Smooth muscle cell (in vitro differentiated cells): ENCODE measurements around the gene FAM83C. TPM values are rescaled to one million over a fixed set of nuclear protein-coding genes. Genes with fewer than 3 reads are reported as not detected.
A peak's percentile ranks its signal among the peaks of the same experiment; 100 is the strongest.

ENCODE experiments used
- DNase-seq: peaks from one replicate; lab custom pipeline; 2025; ENCODE audit not compliant: unreplicated experiment; lab: John Stamatoyannopoulos, UW
- H2AFZ ChIP-seq: fragments of 200-600 bp; sonication (generic); 2 replicates; pipeline ENCODE4 v1.6.0; 2016; ENCODE audit warnings: antibody characterized with exemption, low read depth, mild to moderate bottlenecking
- H3F3A ChIP-seq: fragments of 200-600 bp; sonication (generic); 2 replicates; pipeline ENCODE4 v1.6.0; 2017; ENCODE audit warnings: antibody characterized with exemption, low read depth
- H3K27ac ChIP-seq: fragments of 200-600 bp; sonication (generic); 2 replicates; pipeline ENCODE4 v1.5.1; 2016; ENCODE audit warnings: low read depth, mild to moderate bottlenecking
- H3K27me3 ChIP-seq: fragments of 200-600 bp; sonication (generic); 2 replicates; pipeline ENCODE4 v1.6.1; 2016; ENCODE audit warnings: low read depth, mild to moderate bottlenecking
- H3K36me3 ChIP-seq: fragments of 200-600 bp; sonication (generic); 2 replicates; pipeline ENCODE4 v1.5.1; 2016; ENCODE audit warnings: low read depth
- H3K4me1 ChIP-seq: fragments of 200-600 bp; sonication (generic); 2 replicates; pipeline ENCODE4 v1.5.1; 2016; ENCODE audit warnings: low read depth
- H3K4me2 ChIP-seq: fragments of 200-600 bp; sonication (generic); 2 replicates; pipeline ENCODE4 v1.6.0; 2016; ENCODE audit warnings: mild to moderate bottlenecking
- H3K4me3 ChIP-seq: fragments of 200-600 bp; sonication (generic); 2 replicates; pipeline ENCODE4 v1.5.1; 2016; ENCODE audit warnings: mild to moderate bottlenecking
- H3K79me2 ChIP-seq: fragments of 200-600 bp; sonication (generic); 2 replicates; pipeline ENCODE4 v1.6.0; 2016; ENCODE audit warnings: low read depth, mild to moderate bottlenecking
- H3K9ac ChIP-seq: fragments of 200-600 bp; sonication (generic); 2 replicates; pipeline ENCODE4 v1.6.0; 2016; ENCODE audit warnings: low read depth
- H3K9me3 ChIP-seq: fragments of 200-600 bp; sonication (generic); replicated peaks from 2 replicates; pipeline ENCODE4 v1.5.1; 2016; ENCODE audit warnings: low read depth
- H4K20me1 ChIP-seq: fragments of 200-600 bp; sonication (generic); 2 replicates; pipeline ENCODE4 v1.6.0; 2016; ENCODE audit warnings: low read depth
- WGBS: methylation state at CpG from one replicate; pipeline ENCODE4 v1.1.7; 2016; ENCODE audit warnings: low lambda C conversion rate; 5-methylcytosine and 5-hydroxymethylcytosine counted together
- polyA plus RNA-seq: library from polyadenylated mRNA; unstranded; fragments of >200 nt; fragmentation: Nextera tagmentation; extraction: Ambion mirVana; gene quantifications from 2 replicates; pipeline ENCODE4 v1.2.1, GENCODE V29; 2016
- total RNA-seq: library from RNA; depleted of rRNA; stranded (reverse); fragments of >200 nt; gene quantifications from 2 replicates; pipeline ENCODE4 v1.2.3, GENCODE V29; 2014
- TF ChIP-seq, protein P1 (sequence below): fragments of 200-600 bp; sonication (generic); IDR thresholded peaks from 2 replicates; pipeline ENCODE4 v1.5.1; 2017; ENCODE audit warnings: borderline replicate concordance, mild to moderate bottlenecking, antibody characterized with exemption; ENCODE audit not compliant: insufficient read depth, poor library complexity, severe bottlenecking

FAM83C gene
- total and polyA plus RNA-seq, 2 experiments from 2014 or later, result 0.49 TPM; not detected in 1

DNA sequence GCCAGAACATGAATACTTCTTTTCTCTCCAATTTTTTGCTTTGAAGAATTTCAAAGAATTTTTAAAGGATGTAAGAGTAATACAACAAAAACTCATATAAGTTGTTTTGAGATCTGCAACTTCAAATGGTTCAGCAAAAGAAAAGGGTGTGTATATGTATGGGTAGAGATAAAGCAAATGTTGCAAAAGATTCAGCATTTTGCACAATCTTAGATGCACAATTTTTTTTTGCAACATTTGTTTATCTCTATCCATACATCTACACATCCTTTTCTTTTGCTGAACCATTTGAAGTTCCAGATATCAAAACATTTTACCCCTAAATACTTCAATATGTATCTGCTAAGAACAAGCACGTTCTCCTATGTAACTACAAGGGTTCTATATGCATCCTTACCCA, 47.4 kb upstream of the FAM83C start:
- DNase-seq, result no peak
- Histone ChIP-seq H3K36me3 (no peaks in the 10 kb centered on the region), H3K4me3 (no peak overlapping the region), H3K4me2 (peak overlapping the region; percentile 56), H2AFZ (no peak overlapping the region), H3K9ac (no peak overlapping the region), H4K20me1 (no peaks in the 10 kb centered on the region), H3F3A (peaks cover 16% of the 10 kb centered on the region), H3K9me3 (no peaks in the 10 kb centered on the region), H3K4me1 (peaks cover 10% of the 10 kb centered on the region), H3K79me2 (no peaks in the 10 kb centered on the region), H3K27ac (peak overlapping the region; percentile 64), H3K27me3 (no peaks in the 10 kb centered on the region)
- TF ChIP-seq, protein P1, sequence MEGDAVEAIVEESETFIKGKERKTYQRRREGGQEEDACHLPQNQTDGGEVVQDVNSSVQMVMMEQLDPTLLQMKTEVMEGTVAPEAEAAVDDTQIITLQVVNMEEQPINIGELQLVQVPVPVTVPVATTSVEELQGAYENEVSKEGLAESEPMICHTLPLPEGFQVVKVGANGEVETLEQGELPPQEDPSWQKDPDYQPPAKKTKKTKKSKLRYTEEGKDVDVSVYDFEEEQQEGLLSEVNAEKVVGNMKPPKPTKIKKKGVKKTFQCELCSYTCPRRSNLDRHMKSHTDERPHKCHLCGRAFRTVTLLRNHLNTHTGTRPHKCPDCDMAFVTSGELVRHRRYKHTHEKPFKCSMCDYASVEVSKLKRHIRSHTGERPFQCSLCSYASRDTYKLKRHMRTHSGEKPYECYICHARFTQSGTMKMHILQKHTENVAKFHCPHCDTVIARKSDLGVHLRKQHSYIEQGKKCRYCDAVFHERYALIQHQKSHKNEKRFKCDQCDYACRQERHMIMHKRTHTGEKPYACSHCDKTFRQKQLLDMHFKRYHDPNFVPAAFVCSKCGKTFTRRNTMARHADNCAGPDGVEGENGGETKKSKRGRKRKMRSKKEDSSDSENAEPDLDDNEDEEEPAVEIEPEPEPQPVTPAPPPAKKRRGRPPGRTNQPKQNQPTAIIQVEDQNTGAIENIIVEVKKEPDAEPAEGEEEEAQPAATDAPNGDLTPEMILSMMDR, result no peak
- WGBS, result 96% methylated on average over 1 of the region's 1 CpG

DNA sequence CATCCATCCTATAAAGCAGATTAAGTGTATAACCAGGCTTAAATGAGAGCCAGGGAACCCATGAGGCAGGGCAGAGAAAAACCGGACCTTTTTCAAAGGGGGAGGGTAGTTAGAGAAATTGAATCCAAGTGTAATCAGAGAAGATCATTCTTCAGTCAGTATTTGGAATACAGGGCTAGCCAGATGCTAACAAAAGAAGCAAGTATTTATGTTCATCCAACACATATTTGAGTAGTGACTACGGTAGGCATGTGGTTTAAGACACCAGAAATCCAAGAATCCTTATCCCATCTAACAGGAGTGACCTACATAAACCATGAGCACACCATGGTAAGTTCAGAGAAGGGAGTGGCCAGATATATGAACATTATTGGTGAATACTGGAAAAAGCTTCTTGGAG, 46.8 kb upstream of the FAM83C start:
- H3F3A ChIP-seq, result peaks cover 16% of the 10 kb centered on the region
- peak overlapping the region; percentile 56 for H3K4me2 ChIP-seq
- peak overlapping the region; percentile 64 for H3K27ac ChIP-seq
- TF ChIP-seq, protein P1, result no peak
- H3K4me3 ChIP-seq, result no peak overlapping the region
- no peaks in the 10 kb centered on the region for H3K27me3 ChIP-seq
- no peaks in the 10 kb centered on the region for H3K79me2 ChIP-seq
- no peak overlapping the region for H3K9ac ChIP-seq
- no peaks in the 10 kb centered on the region for H3K36me3 ChIP-seq
- H3K9me3 ChIP-seq, result no peaks in the 10 kb centered on the region
- no peaks in the 10 kb centered on the region for H4K20me1 ChIP-seq
- no peak overlapping the region for H2AFZ ChIP-seq
- 28% methylated on average over 2 of the region's 2 CpGs for WGBS
- peaks cover 10% of the 10 kb centered on the region for H3K4me1 ChIP-seq
- no peak for DNase-seq

DNA sequence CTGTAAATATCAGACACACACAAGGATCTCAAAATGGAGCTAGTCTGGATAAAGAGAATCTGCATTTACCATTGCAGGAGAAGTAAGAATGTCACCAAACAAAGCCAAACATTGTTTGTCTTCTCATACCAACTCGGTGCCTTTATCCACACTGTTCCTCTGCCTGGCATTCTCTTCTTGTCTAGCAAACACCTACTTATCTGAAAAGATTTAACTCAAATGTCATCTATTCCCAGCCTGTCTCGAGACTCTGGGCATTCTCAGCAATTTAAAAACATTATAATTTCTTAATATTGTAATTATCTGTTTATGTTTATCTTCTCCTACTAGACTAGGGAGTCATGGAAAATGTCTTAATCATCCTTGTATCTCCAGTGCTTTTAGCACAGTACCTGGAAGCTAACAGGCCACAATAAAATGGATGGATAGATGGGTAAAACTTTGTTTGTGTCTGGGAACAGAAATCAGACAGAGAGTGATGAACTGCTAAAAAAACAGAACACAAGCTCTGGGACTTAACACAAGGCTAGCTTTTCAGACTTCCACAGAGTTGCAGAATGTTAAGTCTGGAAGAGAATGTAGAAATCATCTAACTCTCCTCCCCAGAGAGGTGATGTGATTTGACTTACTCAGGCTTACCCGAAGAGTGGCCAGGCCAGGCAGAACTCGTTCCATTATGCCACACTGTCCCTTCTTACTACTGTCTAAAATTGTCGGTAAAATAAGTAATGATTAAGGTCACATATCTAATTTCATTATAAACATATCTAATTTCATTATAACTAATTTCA, 42.3 kb upstream of the FAM83C start:
- Histone ChIP-seq H3K4me2 (no peak overlapping the region), H2AFZ (no peak overlapping the region), H3K4me3 (no peak overlapping the region), H3K4me1 (peaks cover 10% of the 10 kb centered on the region), H3K27ac (peak overlapping the region; percentile 34), H3K9ac (no peak overlapping the region), H4K20me1 (no peaks in the 10 kb centered on the region), H3K9me3 (no peaks in the 10 kb centered on the region), H3K36me3 (no peaks in the 10 kb centered on the region), H3F3A (peaks cover 10% of the 10 kb centered on the region), H3K79me2 (no peaks in the 10 kb centered on the region), H3K27me3 (no peaks in the 10 kb centered on the region)
- WGBS, result 41% methylated on average over 5 of the region's 5 CpGs
- no peak for DNase-seq
- TF ChIP-seq, protein P1, result no peak

DNA sequence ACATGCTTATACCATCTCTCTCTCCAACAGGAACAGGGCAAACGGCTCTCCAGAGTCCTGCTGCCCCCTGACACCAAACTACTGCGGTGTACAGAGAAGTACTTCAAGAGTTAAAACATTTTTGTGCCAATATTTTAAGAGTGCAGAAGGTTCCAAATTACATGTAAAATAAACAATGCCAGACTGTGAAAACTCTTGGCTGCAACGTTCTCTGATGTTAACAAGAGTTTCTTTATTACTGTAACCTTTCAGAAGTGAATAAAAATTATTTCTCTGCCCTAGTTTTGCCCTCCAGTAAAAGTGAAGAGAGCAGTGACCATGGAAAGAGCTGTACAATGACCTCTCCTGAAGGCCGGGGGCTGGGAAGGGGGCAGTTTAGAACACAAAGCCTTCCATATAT, 41.4 kb upstream of the FAM83C start:
- TF ChIP-seq, protein P1, result no peak
- H3K36me3 ChIP-seq, result no peaks in the 10 kb centered on the region
- no peak overlapping the region for H3K27ac ChIP-seq
- peaks cover 3% of the 10 kb centered on the region for H3K4me1 ChIP-seq
- H3K4me3 ChIP-seq, result no peak overlapping the region
- no peaks in the 10 kb centered on the region for H3K9me3 ChIP-seq
- no peaks in the 10 kb centered on the region for H3K27me3 ChIP-seq
- no peak for DNase-seq
- H3K4me2 ChIP-seq, result no peak overlapping the region
- WGBS, result 81% methylated on average over 4 of the region's 4 CpGs
- H2AFZ ChIP-seq, result no peak overlapping the region
- no peak overlapping the region for H3K9ac ChIP-seq
- H4K20me1 ChIP-seq, result no peaks in the 10 kb centered on the region
- peaks cover 14% of the 10 kb centered on the region for H3F3A ChIP-seq
- no peaks in the 10 kb centered on the region for H3K79me2 ChIP-seq
